ENCODE data around the gene FAM131C.

The FAM131C gene

DNA sequence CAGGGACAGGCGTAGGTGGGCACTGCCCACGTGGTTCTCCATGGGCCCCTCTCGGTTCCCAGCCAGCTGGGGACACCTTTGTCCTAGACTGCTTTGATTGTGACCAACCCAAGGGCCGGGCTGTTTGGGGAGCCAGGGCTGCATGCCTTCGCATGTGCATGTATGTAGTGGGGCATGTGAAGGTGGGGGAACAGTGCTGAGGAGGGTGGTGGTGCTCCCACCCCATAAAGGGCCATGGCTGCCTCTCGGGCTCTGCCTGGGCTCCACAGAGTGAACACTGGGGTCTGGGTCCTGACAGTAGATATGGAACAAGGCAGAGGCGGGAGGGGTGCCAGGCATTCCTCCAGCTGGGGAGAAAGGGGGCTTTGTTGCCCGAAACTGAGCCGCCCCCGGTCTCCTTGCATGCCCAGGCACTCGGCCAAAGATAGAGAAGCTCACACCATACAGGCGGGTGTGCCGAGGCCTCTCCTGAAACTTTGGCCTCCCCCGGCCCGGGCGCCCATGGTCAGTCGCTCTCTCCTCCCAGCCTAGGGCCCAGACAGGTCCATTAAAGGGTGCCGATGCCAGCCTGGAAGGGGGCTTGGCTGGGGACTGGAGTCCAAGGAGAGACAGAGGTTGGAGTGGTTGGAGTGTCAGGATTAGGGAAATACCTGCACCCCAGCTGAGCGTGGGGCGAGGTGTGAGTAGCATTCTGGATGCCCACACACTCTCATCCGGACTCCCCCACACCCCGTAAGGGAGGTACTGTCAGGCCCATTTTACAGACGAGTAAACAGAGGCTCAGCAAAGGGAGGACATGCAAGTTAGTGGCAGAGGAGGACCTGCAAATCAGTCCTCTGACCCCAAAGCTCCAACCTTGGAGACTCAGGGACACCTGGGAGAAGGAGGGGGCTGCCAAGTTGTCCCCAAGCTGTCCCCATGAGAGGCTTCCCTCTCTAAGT is 41.3 kb upstream of the FAM131C start:
- no peak for DNase-seq (ENCODE audit: low read depth in 1 of 2, low spot score in 1 of 2)
- Histone ChIP-seq H3K27ac (replicated peaks) (no peak overlapping the region), H3K4me3 (replicated peaks; ENCODE audit: insufficient read depth, low read length) (no peak overlapping the region), H3K27me3 (ENCODE audit: insufficient read depth, poor library complexity, severe bottlenecking) (peaks cover 6% of the 10 kb centered on the region)
- TF ChIP-seq SPI1 (IDR thresholded peaks at IDR 0.05; ENCODE audit: borderline replicate concordance, low read depth) (no peak), GABPA (IDR thresholded peaks at IDR 0.05; ENCODE audit: low read depth) (no peak), POLR2AphosphoS5 (IDR thresholded peaks at IDR 0.05; ENCODE audit: low read depth) (no peak)

DNA sequence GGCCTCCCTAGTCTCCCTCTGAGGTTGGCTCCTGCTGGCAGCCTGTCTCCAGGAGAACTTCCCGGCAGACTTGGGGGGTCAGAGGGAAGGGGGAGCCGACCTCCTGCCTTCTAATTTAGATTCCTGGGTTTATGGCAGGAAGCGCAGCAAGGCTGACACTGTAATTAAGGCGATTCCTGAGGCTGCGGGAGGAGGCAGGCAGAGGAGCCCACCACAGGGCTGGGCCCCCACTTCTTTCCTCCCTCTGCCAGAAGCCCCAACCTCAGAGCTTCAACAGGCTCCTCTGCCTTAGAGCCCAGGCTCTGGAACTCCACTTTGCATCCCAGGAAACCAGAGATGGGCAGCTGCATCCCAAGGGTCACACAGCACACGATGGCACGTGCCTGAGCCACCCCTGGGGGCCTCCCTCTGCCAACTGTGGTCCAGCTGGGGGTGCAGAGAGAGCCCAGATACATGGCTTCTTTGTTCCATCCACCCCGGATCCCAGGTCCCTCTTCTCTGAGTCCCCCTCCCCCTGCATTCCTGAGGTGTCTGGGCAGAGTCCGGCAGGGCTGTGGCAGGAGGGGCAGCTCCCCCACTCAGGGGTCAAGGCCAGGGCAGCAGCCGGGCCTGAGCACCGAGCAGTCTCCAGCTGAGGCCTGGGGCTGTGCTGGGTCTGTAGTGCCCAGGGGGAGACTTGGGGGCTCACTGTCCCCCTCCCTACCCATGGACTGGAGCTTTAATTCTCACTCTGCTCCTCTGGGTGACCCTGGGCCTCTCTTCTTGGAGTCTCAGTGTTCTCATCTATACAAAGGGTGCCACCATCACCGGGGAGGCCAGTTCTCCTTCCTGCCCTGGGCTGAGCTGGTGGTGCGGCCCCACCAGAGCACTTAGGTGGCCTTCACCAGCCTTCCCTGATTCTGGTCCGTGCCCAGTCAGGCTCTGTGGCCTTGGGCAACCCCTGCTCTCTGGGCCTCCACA is 39.4 kb upstream of the FAM131C start:
- TF ChIP-seq, protein P1, sequence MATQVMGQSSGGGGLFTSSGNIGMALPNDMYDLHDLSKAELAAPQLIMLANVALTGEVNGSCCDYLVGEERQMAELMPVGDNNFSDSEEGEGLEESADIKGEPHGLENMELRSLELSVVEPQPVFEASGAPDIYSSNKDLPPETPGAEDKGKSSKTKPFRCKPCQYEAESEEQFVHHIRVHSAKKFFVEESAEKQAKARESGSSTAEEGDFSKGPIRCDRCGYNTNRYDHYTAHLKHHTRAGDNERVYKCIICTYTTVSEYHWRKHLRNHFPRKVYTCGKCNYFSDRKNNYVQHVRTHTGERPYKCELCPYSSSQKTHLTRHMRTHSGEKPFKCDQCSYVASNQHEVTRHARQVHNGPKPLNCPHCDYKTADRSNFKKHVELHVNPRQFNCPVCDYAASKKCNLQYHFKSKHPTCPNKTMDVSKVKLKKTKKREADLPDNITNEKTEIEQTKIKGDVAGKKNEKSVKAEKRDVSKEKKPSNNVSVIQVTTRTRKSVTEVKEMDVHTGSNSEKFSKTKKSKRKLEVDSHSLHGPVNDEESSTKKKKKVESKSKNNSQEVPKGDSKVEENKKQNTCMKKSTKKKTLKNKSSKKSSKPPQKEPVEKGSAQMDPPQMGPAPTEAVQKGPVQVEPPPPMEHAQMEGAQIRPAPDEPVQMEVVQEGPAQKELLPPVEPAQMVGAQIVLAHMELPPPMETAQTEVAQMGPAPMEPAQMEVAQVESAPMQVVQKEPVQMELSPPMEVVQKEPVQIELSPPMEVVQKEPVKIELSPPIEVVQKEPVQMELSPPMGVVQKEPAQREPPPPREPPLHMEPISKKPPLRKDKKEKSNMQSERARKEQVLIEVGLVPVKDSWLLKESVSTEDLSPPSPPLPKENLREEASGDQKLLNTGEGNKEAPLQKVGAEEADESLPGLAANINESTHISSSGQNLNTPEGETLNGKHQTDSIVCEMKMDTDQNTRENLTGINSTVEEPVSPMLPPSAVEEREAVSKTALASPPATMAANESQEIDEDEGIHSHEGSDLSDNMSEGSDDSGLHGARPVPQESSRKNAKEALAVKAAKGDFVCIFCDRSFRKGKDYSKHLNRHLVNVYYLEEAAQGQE (IDR thresholded peaks at IDR 0.05; ENCODE audit: insufficient replicate concordance, low read depth), result no peak
- TF ChIP-seq GABPA (IDR thresholded peaks at IDR 0.05; ENCODE audit: low read depth) (no peak), POLR2AphosphoS5 (IDR thresholded peaks at IDR 0.05; ENCODE audit: low read depth) (no peak), SPI1 (IDR thresholded peaks at IDR 0.05; ENCODE audit: borderline replicate concordance, low read depth) (no peak)
- TF ChIP-seq, protein P2, sequence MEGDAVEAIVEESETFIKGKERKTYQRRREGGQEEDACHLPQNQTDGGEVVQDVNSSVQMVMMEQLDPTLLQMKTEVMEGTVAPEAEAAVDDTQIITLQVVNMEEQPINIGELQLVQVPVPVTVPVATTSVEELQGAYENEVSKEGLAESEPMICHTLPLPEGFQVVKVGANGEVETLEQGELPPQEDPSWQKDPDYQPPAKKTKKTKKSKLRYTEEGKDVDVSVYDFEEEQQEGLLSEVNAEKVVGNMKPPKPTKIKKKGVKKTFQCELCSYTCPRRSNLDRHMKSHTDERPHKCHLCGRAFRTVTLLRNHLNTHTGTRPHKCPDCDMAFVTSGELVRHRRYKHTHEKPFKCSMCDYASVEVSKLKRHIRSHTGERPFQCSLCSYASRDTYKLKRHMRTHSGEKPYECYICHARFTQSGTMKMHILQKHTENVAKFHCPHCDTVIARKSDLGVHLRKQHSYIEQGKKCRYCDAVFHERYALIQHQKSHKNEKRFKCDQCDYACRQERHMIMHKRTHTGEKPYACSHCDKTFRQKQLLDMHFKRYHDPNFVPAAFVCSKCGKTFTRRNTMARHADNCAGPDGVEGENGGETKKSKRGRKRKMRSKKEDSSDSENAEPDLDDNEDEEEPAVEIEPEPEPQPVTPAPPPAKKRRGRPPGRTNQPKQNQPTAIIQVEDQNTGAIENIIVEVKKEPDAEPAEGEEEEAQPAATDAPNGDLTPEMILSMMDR (IDR thresholded peaks at IDR 0.05; ENCODE audit: insufficient read depth, low read length), result no peak
- DNase-seq (ENCODE audit: low read depth in 1 of 2, low spot score in 1 of 2), result no peak
- H3K27ac ChIP-seq (replicated peaks), result no peak overlapping the region
- peaks cover 6% of the 10 kb centered on the region for H3K27me3 ChIP-seq (ENCODE audit: insufficient read depth, poor library complexity, severe bottlenecking)
- H3K4me3 ChIP-seq (replicated peaks; ENCODE audit: insufficient read depth, low read length), result no peak overlapping the region

DNA sequence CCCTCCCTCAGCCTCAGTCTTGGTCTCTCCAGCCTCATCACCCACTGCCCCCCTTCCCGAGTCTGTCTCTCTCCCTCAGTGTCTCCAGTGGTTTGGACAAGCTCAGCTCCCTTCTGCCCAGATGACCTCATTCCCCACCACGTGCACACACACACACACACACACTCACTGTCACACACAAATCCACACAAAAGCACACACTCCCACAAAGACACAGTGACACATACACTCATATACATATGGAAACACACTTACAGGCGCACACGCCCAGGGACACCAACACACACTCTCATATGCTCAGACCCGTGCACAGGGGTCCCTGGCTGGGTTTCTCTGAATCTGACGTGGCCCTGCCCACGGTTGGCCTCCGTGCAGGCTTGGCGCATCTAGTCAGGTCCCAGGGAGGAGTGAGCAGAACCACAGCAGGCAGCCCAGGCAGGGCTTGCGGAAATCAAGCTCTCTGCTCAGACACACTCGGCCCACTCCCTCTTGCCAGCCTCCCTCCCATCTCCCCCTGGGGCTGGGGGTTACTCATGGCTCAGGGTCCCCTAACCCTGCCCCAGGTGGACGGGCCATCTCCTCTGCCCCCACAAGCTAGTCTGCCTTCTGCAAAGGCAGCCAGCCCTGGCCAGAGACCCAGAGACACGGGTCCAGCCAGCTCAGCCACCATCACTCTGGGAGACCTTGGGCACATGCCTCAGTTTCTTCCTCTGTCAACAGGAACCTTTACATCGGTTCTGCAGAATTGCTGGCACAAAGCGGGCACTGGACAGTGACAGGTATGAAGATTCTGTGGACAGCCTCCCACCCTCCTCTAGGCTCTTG is 38.5 kb upstream of the FAM131C start:
- H3K27me3 ChIP-seq (ENCODE audit: insufficient read depth, poor library complexity, severe bottlenecking), result peaks cover 4% of the 10 kb centered on the region
- TF ChIP-seq GABPA (IDR thresholded peaks at IDR 0.05; ENCODE audit: low read depth) (no peak), SPI1 (IDR thresholded peaks at IDR 0.05; ENCODE audit: borderline replicate concordance, low read depth) (no peak), POLR2AphosphoS5 (IDR thresholded peaks at IDR 0.05; ENCODE audit: low read depth) (no peak)
- TF ChIP-seq, protein P2 (IDR thresholded peaks at IDR 0.05; ENCODE audit: insufficient read depth, low read length), result no peak
- TF ChIP-seq, protein P1 (IDR thresholded peaks at IDR 0.05; ENCODE audit: insufficient replicate concordance, low read depth), result no peak
- no peak overlapping the region for H3K4me3 ChIP-seq (replicated peaks; ENCODE audit: insufficient read depth, low read length)
- no peak for DNase-seq (ENCODE audit: low read depth in 1 of 2, low spot score in 1 of 2)
- H3K27ac ChIP-seq (replicated peaks), result no peak overlapping the region
